GM23338 (cell line): Measurements from ENCODE around the gene SCARF1. TPM values are rescaled to one million over a fixed set of nuclear protein-coding genes. Genes with fewer than 3 reads are reported as not detected.

Source experiments
- ATAC-seq: fragments of 200-7000 bp; cut with Tn5 transposase; 3 replicates; pipeline ENCODE4 v1.9.1; 2020
- DNase-seq: peaks from one replicate; pipeline ENCODE4 v3.0.0-alpha.2; 2015; ENCODE audit warnings: low spot score
- H2AFZ ChIP-seq: fragments of 200-600 bp; sonication (generic); 2 replicates; pipeline ENCODE4 v1.8.0; 2016; ENCODE audit warnings: antibody characterized with exemption, mild to moderate bottlenecking, moderate library complexity
- H3F3A ChIP-seq: fragments of 200-600 bp; sonication (generic); replicated peaks from 2 replicates; pipeline ENCODE4 v1.8.0; 2017; ENCODE audit warnings: antibody characterized with exemption, mixed run types, low read depth
- H3K27ac ChIP-seq: fragments of 200-600 bp; sonication (generic); 2 replicates; pipeline ENCODE4 v1.6.1; 2016; ENCODE audit warnings: low read depth
- H3K27me3 ChIP-seq: fragments of 200-600 bp; sonication (generic); 2 replicates; pipeline ENCODE4 v1.8.0; 2016; ENCODE audit warnings: mild to moderate bottlenecking, mixed run types, moderate library complexity; ENCODE audit not compliant: insufficient read depth
- H3K36me3 ChIP-seq: fragments of 200-600 bp; sonication (generic); 2 replicates; pipeline ENCODE4 v1.8.0; 2016; ENCODE audit warnings: mild to moderate bottlenecking; ENCODE audit not compliant: insufficient read depth
- H3K4me1 ChIP-seq: fragments of 200-600 bp; sonication (generic); 2 replicates; pipeline ENCODE4 v1.8.0; 2016; ENCODE audit warnings: mild to moderate bottlenecking, moderate library complexity; ENCODE audit not compliant: insufficient read depth
- H3K4me2 ChIP-seq: fragments of 200-600 bp; sonication (generic); 2 replicates; pipeline ENCODE4 v1.7.1; 2017; ENCODE audit warnings: mixed run types
- H3K4me3 ChIP-seq: fragments of 200-600 bp; sonication (generic); 2 replicates; pipeline ENCODE4 v1.6.1; 2016; ENCODE audit warnings: mixed run types
- H3K79me2 ChIP-seq: fragments of 200-600 bp; sonication (generic); replicated peaks from 2 replicates; pipeline ENCODE4 v1.8.0; 2017; ENCODE audit warnings: mild to moderate bottlenecking; ENCODE audit not compliant: insufficient read depth
- H3K9me2 ChIP-seq: fragments of 200-600 bp; sonication (generic); 2 replicates; pipeline ENCODE4 v1.8.0; 2017; ENCODE audit not compliant: insufficient read depth
- H4K20me1 ChIP-seq: fragments of 200-600 bp; sonication (generic); replicated peaks from 2 replicates; pipeline ENCODE4 v1.8.0; 2017; ENCODE audit warnings: mild to moderate bottlenecking; ENCODE audit not compliant: insufficient read depth
- H3K27ac Mint-ChIP-seq: 2 replicates; pipeline ENCODE4 v1.8.0; 2020; ENCODE audit warnings: inconsistent platforms, mild to moderate bottlenecking, moderate library complexity, mixed read lengths
- H3K27me3 Mint-ChIP-seq: 3 replicates; pipeline ENCODE4 v1.8.0; 2022; ENCODE audit warnings: low read depth, mild to moderate bottlenecking, moderate library complexity, mixed read lengths, inconsistent platforms; ENCODE audit not compliant: insufficient read depth, poor library complexity
- H3K36me3 Mint-ChIP-seq: 3 replicates; pipeline ENCODE4 v1.8.0; 2021; ENCODE audit warnings: low read depth, mild to moderate bottlenecking, inconsistent platforms, moderate library complexity, mixed read lengths
- H3K4me1 Mint-ChIP-seq: 3 replicates; pipeline ENCODE4 v1.8.0; 2020; ENCODE audit warnings: mild to moderate bottlenecking, inconsistent platforms, mixed read lengths
- H3K4me3 Mint-ChIP-seq: 3 replicates; pipeline ENCODE4 v1.8.0; 2021; ENCODE audit warnings: moderate library complexity, mild to moderate bottlenecking, inconsistent platforms, mixed read lengths
- H3K9me3 Mint-ChIP-seq: 3 replicates; pipeline ENCODE4 v1.8.0; 2020; ENCODE audit warnings: moderate library complexity, mild to moderate bottlenecking, inconsistent platforms, mixed read lengths
- CREB1 ChIP-seq: fragments of 250-450 bp; sonication (Bioruptor Pico); IDR thresholded peaks from 2 replicates; pipeline ENCODE4 v1.5.0; 2020; ENCODE audit warnings: low read depth, mild to moderate bottlenecking, moderate library complexity
- CTCF ChIP-seq, 2 experiments: fragments of 200-600 bp in 1 of 2; sonication (generic) in 1 of 2; conservative IDR thresholded peaks; 2 replicates each; pipeline versions ENCODE4 v1.5.1 to v1.6.1; 2016 to 2017; ENCODE audit warnings: antibody characterized with exemption in 2 of 2, low read depth in 2 of 2, mild to moderate bottlenecking in 2 of 2, moderate library complexity in 1 of 2
- EZH2 ChIP-seq: fragments of 200-600 bp; sonication (generic); IDR thresholded peaks from one replicate; pipeline ENCODE4 v1.8.0; 2017; ENCODE audit warnings: antibody characterized with exemption, mild to moderate bottlenecking, low read depth; ENCODE audit not compliant: unreplicated experiment
- EZH2phosphoT487 ChIP-seq: fragments of 200-600 bp; sonication (generic); IDR thresholded peaks from one replicate; pipeline ENCODE4 v1.8.1; 2018; ENCODE audit warnings: antibody characterized with exemption; ENCODE audit not compliant: unreplicated experiment
- NANOG ChIP-seq: IDR thresholded peaks from 2 replicates; pipeline ENCODE4 v1.6.1; 2016; ENCODE audit warnings: antibody characterized with exemption, borderline replicate concordance
- POLR2AphosphoS5 ChIP-seq: IDR thresholded peaks from 2 replicates; pipeline ENCODE4 v1.6.1; 2016; ENCODE audit warnings: antibody characterized with exemption, low read depth
- ZNF462 ChIP-seq: fragments of 250-450 bp; sonication (Bioruptor Pico); IDR thresholded peaks from 2 replicates; pipeline ENCODE4 v1.5.0; 2020; ENCODE audit warnings: mild to moderate bottlenecking, moderate library complexity
- polyA plus RNA-seq: library from polyadenylated mRNA; unstranded; fragments of >200 nt; fragmentation: Nextera tagmentation; extraction: Ambion mirVana; gene quantifications from 2 replicates; pipeline ENCODE4 v1.2.1, GENCODE V29; 2016
- total RNA-seq: library from RNA; depleted of rRNA; stranded (reverse); fragments of >200 nt; shearing (Covaris generic); gene quantifications from 2 replicates; pipeline ENCODE4 v1.2.3, GENCODE V29; 2014

SCARF1 gene
- total and polyA plus RNA-seq, 2 experiments from 2014 or later: 0.76 to 1.6 TPM

GRCh38 chr17:1591474-1592090, 54.0 kb downstream of the SCARF1 start:
- DNase-seq (no peak), ATAC-seq (no peak)
- Histone ChIP-seq H3K36me3 (no peaks in the 10 kb centered on the region), H3K9me2 (no peaks in the 10 kb centered on the region), H3K4me2 (no peak overlapping the region), H3K27ac (no peak overlapping the region), H3K4me1 (peaks cover 1% of the 10 kb centered on the region; the same call in 1 of the 2 replicates), H3K4me3 (no peak overlapping the region), H4K20me1 (no peaks in the 10 kb centered on the region), H2AFZ (no peak overlapping the region), H3K27me3 (no peaks in the 10 kb centered on the region), H3F3A (peaks cover 5% of the 10 kb centered on the region; the same call in 1 of the 2 replicates), H3K79me2 (no peaks in the 10 kb centered on the region)
- Mint-ChIP-seq H3K9me3 (no peaks in the 10 kb centered on the region), H3K36me3 (peaks cover 3% of the 10 kb centered on the region; the same call in 1 of the 3 replicates), H3K27me3 (peaks cover 14% of the 10 kb centered on the region), H3K27ac (no peak overlapping the region), H3K4me3 (no peak overlapping the region), H3K4me1 (peaks cover 23% of the 10 kb centered on the region)
- TF ChIP-seq NANOG (no peak), POLR2AphosphoS5 (no peak), CTCF (conservative IDR thresholded peaks at IDR 0.05; ENCODE audit: low read depth in 2 of 2) (no peak), EZH2phosphoT487 (no peak), ZNF462 (no peak), CREB1 (CRISPR knock-in tag) (no peak), EZH2 (no peak)
